T-helper 17 cell (primary cell): ENCODE results near the gene INIP. TPM values are rescaled to one million over a fixed set of nuclear protein-coding genes. Genes with fewer than 3 reads are reported as not detected.

Source experiments
- ATAC-seq: fragments of 150-1000 bp; cut with Tn5 transposase; 2 replicates; pipeline ENCODE4 v1.10.0; 2021; ENCODE audit warnings: mild to moderate bottlenecking, moderate library complexity
- DNase-seq, 3 donors: peaks; one replicate each; pipeline versions ENCODE4 v3.0.0 to v3.0.0-alpha.2; 2020 to 2021
- H3K9me3 ChIP-seq: one replicate; pipeline ENCODE4 v1.7.0; 2013; ENCODE audit warnings: low read length, mild to moderate bottlenecking; ENCODE audit not compliant: control insufficient read depth, poor library complexity, severe bottlenecking
- H3K27ac Mint-ChIP-seq: one replicate; pipeline ENCODE4 v1.8.0; 2022; ENCODE audit warnings: mild to moderate bottlenecking, moderate library complexity, mixed read lengths
- H3K27me3 Mint-ChIP-seq: one replicate; pipeline ENCODE4 v1.8.0; 2022; ENCODE audit warnings: mixed read lengths
- H3K36me3 Mint-ChIP-seq: one replicate; pipeline ENCODE4 v1.8.0; 2022; ENCODE audit warnings: low read depth, mixed read lengths
- H3K4me1 Mint-ChIP-seq: one replicate; pipeline ENCODE4 v1.8.0; 2022; ENCODE audit warnings: mild to moderate bottlenecking, mixed read lengths
- H3K4me3 Mint-ChIP-seq: one replicate; pipeline ENCODE4 v1.8.0; 2022; ENCODE audit warnings: mild to moderate bottlenecking, moderate library complexity, mixed read lengths
- total RNA-seq, 4 donors: library from RNA in 2 of 4; stranded (reverse) in 2 of 4; gene quantifications; one replicate each; pipeline ENCODE4 v1.2.3 and lab custom pipeline; 2022 to 2026

The INIP gene
- total RNA-seq, 2 donors from 2014 or later: 13.6 to 15.5 TPM

DNA sequence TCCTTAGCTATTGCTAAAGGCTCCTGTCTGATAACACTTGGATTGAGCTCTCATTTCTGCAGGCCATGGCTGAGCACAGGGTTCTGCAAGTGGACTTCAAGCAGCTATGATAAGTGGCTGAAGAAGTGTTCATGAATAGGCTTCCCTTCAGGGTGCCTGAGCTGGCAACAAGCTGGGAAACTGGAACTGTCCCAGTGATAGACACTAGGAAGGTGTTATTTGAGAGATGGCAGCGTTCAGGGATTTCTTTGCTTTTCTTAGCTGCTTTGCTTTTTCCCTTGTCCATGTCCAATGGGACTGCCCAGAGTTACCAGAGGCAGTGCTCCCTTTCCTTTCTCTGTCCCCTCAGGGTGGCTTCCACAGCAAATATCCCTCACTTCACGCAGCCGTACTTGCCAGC, 75.8 kb downstream of the INIP start:
- Mint-ChIP-seq H3K27me3 (no peaks in the 10 kb centered on the region), H3K27ac (no peak overlapping the region), H3K4me3 (no peak overlapping the region), H3K36me3 (peaks cover 16% of the 10 kb centered on the region), H3K4me1 (peaks cover 2% of the 10 kb centered on the region)
- DNase-seq (no peak), ATAC-seq (no peak)
- H3K9me3 ChIP-seq: no peaks in the 10 kb centered on the region

DNA sequence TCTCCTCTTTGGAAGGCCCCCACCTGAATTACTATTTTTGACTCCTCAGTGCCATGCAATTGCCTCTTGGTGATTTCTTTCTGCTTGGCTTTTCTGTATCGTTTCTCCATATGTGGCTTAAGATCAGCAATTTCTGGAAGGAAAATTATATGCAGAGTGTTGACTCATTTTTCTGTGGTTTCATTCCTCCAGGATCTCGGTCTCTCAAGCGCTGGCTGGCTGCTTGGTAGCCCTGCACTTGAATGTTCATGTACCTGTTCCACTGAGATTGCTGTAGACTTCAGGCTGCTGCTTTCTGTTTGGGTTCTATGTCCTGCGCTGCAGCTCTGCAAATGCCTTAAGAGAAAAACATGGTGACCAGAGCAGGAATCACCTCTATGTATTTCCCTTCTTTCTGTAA, 77.6 kb downstream of the INIP start:
- peaks cover 16% of the 10 kb centered on the region for H3K36me3 Mint-ChIP-seq
- DNase-seq: no peak
- H3K27me3 Mint-ChIP-seq: no peaks in the 10 kb centered on the region
- peaks cover 2% of the 10 kb centered on the region for H3K4me1 Mint-ChIP-seq
- H3K27ac Mint-ChIP-seq: no peak overlapping the region
- no peak for ATAC-seq
- no peaks in the 10 kb centered on the region for H3K9me3 ChIP-seq
- no peak overlapping the region for H3K4me3 Mint-ChIP-seq

Other genes with a start within 250 kb of the INIP start
- gene KIAA1958, start 231.3 kb downstream of the INIP start, total RNA-seq: 1 to 10 TPM; 2.1 to 2.8 TPM
- gene SNX30, start 32.6 kb upstream of the INIP start, total RNA-seq: 1 to 10 TPM; 7.7 to 9.3 TPM
- gene SLC46A2, start 172.8 kb upstream of the INIP start, total RNA-seq: under 1 TPM in 1 of 2 donors, not detected in 1; 0.47 TPM